ENCODE data around the gene ZNF771.
"Not testable (repeated sequence)": the region's sequence is repeated elsewhere in the genome, so short reads cannot be mapped to it uniquely, and the experiment has no call there.

The ZNF771 gene

GRCh38 chr16:30458561-30459394 lies 51.4 kb downstream of the ZNF771 start:
- Histone ChIP-seq H3K9ac (ENCODE audit: low read length) (peak overlapping the region; percentile 71), H3K27me3 (ENCODE audit: low read length) (no peaks in the 10 kb centered on the region), H3K4me3 (ENCODE audit: insufficient read depth, low read length, poor library complexity, severe bottlenecking) (peak overlapping the region; percentile 42), H3K9me3 (ENCODE audit: insufficient read depth, low read length) (no peaks in the 10 kb centered on the region), H3K79me2 (ENCODE audit: insufficient read depth, low read length) (peaks cover 10% of the 10 kb centered on the region; the same call in 1 of the 2 replicates), H3F3A (ENCODE audit: insufficient read depth) (peaks cover 95% of the 10 kb centered on the region), H2AFZ (ENCODE audit: low read depth, low read length, severe bottlenecking) (no peak overlapping the region), H3K9me2 (replicated peaks; ENCODE audit: insufficient read depth, low read length) (no peaks in the 10 kb centered on the region), H3K27ac (ENCODE audit: low read depth, low read length) (peak overlapping the region; percentile 98), H4K20me1 (ENCODE audit: low read depth, low read length) (no peaks in the 10 kb centered on the region), H3K4me2 (ENCODE audit: low read depth, low read length, poor library complexity, severe bottlenecking) (peak overlapping the region; percentile 72), H3K36me3 (ENCODE audit: low read length) (no peaks in the 10 kb centered on the region)
- TF ChIP-seq CTCF (IDR thresholded peaks at IDR 0.05; ENCODE audit: insufficient read depth, low read length, poor library complexity, severe bottlenecking) (no peak), EZH2phosphoT487 (conservative IDR thresholded peaks at IDR 0.05; ENCODE audit: low read length) (no peak)

GRCh38 chr16:30459456-30459855 lies 52.0 kb downstream of the ZNF771 start:
- Histone ChIP-seq H3K36me3 (ENCODE audit: low read length) (no peaks in the 10 kb centered on the region), H3K27ac (ENCODE audit: low read depth, low read length) (peak overlapping the region; percentile 98), H3K9me3 (ENCODE audit: insufficient read depth, low read length) (no peaks in the 10 kb centered on the region), H3K27me3 (ENCODE audit: low read length) (no peaks in the 10 kb centered on the region), H2AFZ (ENCODE audit: low read depth, low read length, severe bottlenecking) (no peak overlapping the region), H3K9ac (ENCODE audit: low read length) (peak overlapping the region; percentile 71), H3K4me3 (ENCODE audit: insufficient read depth, low read length, poor library complexity, severe bottlenecking) (peak overlapping the region; percentile 42), H3K79me2 (ENCODE audit: insufficient read depth, low read length) (peaks cover 4% of the 10 kb centered on the region; the same call in 1 of the 2 replicates), H3K4me2 (ENCODE audit: low read depth, low read length, poor library complexity, severe bottlenecking) (peak overlapping the region; percentile 72), H4K20me1 (ENCODE audit: low read depth, low read length) (no peaks in the 10 kb centered on the region), H3F3A (ENCODE audit: insufficient read depth) (peaks cover 94% of the 10 kb centered on the region), H3K9me2 (replicated peaks; ENCODE audit: insufficient read depth, low read length) (no peaks in the 10 kb centered on the region)
- no peak for TF ChIP-seq CTCF (IDR thresholded peaks at IDR 0.05; ENCODE audit: insufficient read depth, low read length, poor library complexity, severe bottlenecking)
- no peak for TF ChIP-seq EZH2phosphoT487 (conservative IDR thresholded peaks at IDR 0.05; ENCODE audit: low read length)

GRCh38 chr16:30461426-30461825 lies 54.0 kb downstream of the ZNF771 start:
- not testable (repeated sequence) for H3K79me2 ChIP-seq (ENCODE audit: insufficient read depth, low read length); H3K4me3 ChIP-seq (ENCODE audit: insufficient read depth, low read length, poor library complexity, severe bottlenecking); H3K9me3 ChIP-seq (ENCODE audit: insufficient read depth, low read length); H4K20me1 ChIP-seq (ENCODE audit: low read depth, low read length); H3K9me2 ChIP-seq (replicated peaks; ENCODE audit: insufficient read depth, low read length); H3K36me3 ChIP-seq (ENCODE audit: low read length); H3K27me3 ChIP-seq (ENCODE audit: low read length); H2AFZ ChIP-seq (ENCODE audit: low read depth, low read length, severe bottlenecking)
- Histone ChIP-seq H3K27ac (ENCODE audit: low read depth, low read length) (peak overlapping the region; percentile 98), H3K9ac (ENCODE audit: low read length) (peak overlapping the region; percentile 25), H3F3A (ENCODE audit: insufficient read depth) (peaks cover 77% of the 10 kb centered on the region), H3K4me2 (ENCODE audit: low read depth, low read length, poor library complexity, severe bottlenecking) (peak overlapping the region; percentile 56)

- H3K9ac ChIP-seq (ENCODE audit: low read length) = peak overlapping the region; percentile 6; the same call in 1 of the 2 replicates
- no peaks in the 10 kb centered on the region for H3K79me2 ChIP-seq (ENCODE audit: insufficient read depth, low read length)
- H3K9me3 ChIP-seq (ENCODE audit: insufficient read depth, low read length) = no peaks in the 10 kb centered on the region
- no peak overlapping the region for H3K4me3 ChIP-seq (ENCODE audit: insufficient read depth, low read length, poor library complexity, severe bottlenecking)
- no peak for TF ChIP-seq CTCF (IDR thresholded peaks at IDR 0.05; ENCODE audit: insufficient read depth, low read length, poor library complexity, severe bottlenecking)
- TF ChIP-seq EZH2phosphoT487 (conservative IDR thresholded peaks at IDR 0.05; ENCODE audit: low read length) = no peak
- H3K4me2 ChIP-seq (ENCODE audit: low read depth, low read length, poor library complexity, severe bottlenecking) = no peak overlapping the region
- H3K27ac ChIP-seq (ENCODE audit: low read depth, low read length) = peak overlapping the region; percentile 98
- H2AFZ ChIP-seq (ENCODE audit: low read depth, low read length, severe bottlenecking) = no peak overlapping the region
- no peaks in the 10 kb centered on the region for H3K36me3 ChIP-seq (ENCODE audit: low read length)
- no peaks in the 10 kb centered on the region for H4K20me1 ChIP-seq (ENCODE audit: low read depth, low read length)
- no peaks in the 10 kb centered on the region for H3K9me2 ChIP-seq (replicated peaks; ENCODE audit: insufficient read depth, low read length)
- no peaks in the 10 kb centered on the region for H3K27me3 ChIP-seq (ENCODE audit: low read length)
- H3F3A ChIP-seq (ENCODE audit: insufficient read depth) = peaks cover 68% of the 10 kb centered on the region
Observed at GRCh38 chr16:30464078-30464477, 56.7 kb downstream of the ZNF771 start.

Measured in SU-DHL-6 (cell line).